SK-N-SH (cell line): ENCODE results near the gene FGD6. TPM values are rescaled to one million over a fixed set of nuclear protein-coding genes. Genes with fewer than 3 reads are reported as not detected.

Experiments used
- CTCF ChIA-PET: fragments of 300-600, 350-600 bp; formaldehyde crosslinking; extraction: SDS; loops from one replicate; lab custom pipeline; 2021; lab: Yijun Ruan, JAX
- POLR2A ChIA-PET: fragments of 350-600 bp; sonication (Branson Sonifier 250); formaldehyde crosslinking; extraction: SDS; loops from one replicate; lab custom pipeline; 2020; ENCODE audit warnings: antibody characterized with exemption, inconsistent platforms; lab: Yijun Ruan, JAX
- DNase-seq: peaks from one replicate; pipeline ENCODE4 v3.0.0; 2012
- H2AFZ ChIP-seq: fragments of 200-600 bp; sonication (generic); 2 replicates; pipeline ENCODE4 v1.8.1; 2016; ENCODE audit warnings: antibody characterized with exemption, mild to moderate bottlenecking, low read depth
- H3F3A ChIP-seq: fragments of 200-600 bp; sonication (generic); replicated peaks from 2 replicates; pipeline ENCODE3; 2016; ENCODE audit warnings: antibody characterized with exemption, mild to moderate bottlenecking; ENCODE audit not compliant: insufficient read depth
- H3K27ac ChIP-seq, 2 experiments: fragments of 200-500 bp in 1 of 2; fragments of 200-600 bp in 1 of 2; sonication (Bioruptor generic) in 1 of 2; sonication (generic), shearing (Covaris generic) in 1 of 2; 2 replicates each; pipeline versions ENCODE4 v1.5.1 to v1.6.1; 2014 to 2016; ENCODE audit warnings: low read depth in 2 of 2, inconsistent platforms in 1 of 2, low read length in 1 of 2, mild to moderate bottlenecking in 1 of 2, mixed read lengths in 1 of 2
- H3K27me3 ChIP-seq: fragments of 200-600 bp; sonication (generic), shearing (Covaris generic); 2 replicates; pipeline ENCODE4 v1.6.1; 2016; ENCODE audit warnings: mixed run types; ENCODE audit not compliant: insufficient read depth
- H3K36me3 ChIP-seq, 2 experiments: fragments of 200-500 bp in 1 of 2; fragments of 200-600 bp in 1 of 2; sonication (Bioruptor generic) in 1 of 2; sonication (generic) in 1 of 2; replicated peaks in 1 of 2; 2 replicates each; pipeline versions ENCODE3 to v1.5.1; 2014 to 2016; ENCODE audit warnings: low read length in 1 of 2, mild to moderate bottlenecking in 1 of 2; ENCODE audit not compliant: insufficient read depth in 2 of 2, control insufficient read depth in 1 of 2
- H3K4me1 ChIP-seq, 2 experiments: fragments of 200-500 bp in 1 of 2; fragments of 200-600 bp in 1 of 2; sonication (Bioruptor generic) in 1 of 2; sonication (generic), shearing (Covaris generic) in 1 of 2; 2 replicates each; pipeline versions ENCODE4 v1.5.1 to v1.6.1; 2014 to 2016; ENCODE audit warnings: low read depth in 1 of 2, low read length in 1 of 2, mixed run types in 1 of 2; ENCODE audit not compliant: insufficient read depth in 2 of 2, control insufficient read depth in 1 of 2
- H3K4me2 ChIP-seq: fragments of 200-600 bp; sonication (generic), shearing (Covaris generic); 2 replicates; pipeline ENCODE4 v1.6.1; 2017; ENCODE audit warnings: mixed run types
- H3K4me3 ChIP-seq, 2 experiments: fragments of 200-500 bp in 1 of 2; fragments of 200-600 bp in 1 of 2; sonication (Bioruptor generic) in 1 of 2; sonication (generic), shearing (Covaris generic) in 1 of 2; 2 replicates each; pipeline versions ENCODE4 v1.5.1 to v1.8.1; 2014 to 2016; ENCODE audit warnings: low read depth in 2 of 2, inconsistent platforms in 1 of 2, low read length in 1 of 2, mild to moderate bottlenecking in 1 of 2, mixed read lengths in 1 of 2, moderate library complexity in 1 of 2
- H3K79me2 ChIP-seq: fragments of 200-600 bp; sonication (generic); 2 replicates; pipeline ENCODE4 v1.8.1; 2017; ENCODE audit warnings: mild to moderate bottlenecking; ENCODE audit not compliant: insufficient read depth
- H3K9ac ChIP-seq: fragments of 200-600 bp; sonication (generic); 2 replicates; pipeline ENCODE4 v1.6.1; 2017; ENCODE audit warnings: mixed run types
- H3K9me2 ChIP-seq: fragments of 200-600 bp; sonication (generic); 2 replicates; pipeline ENCODE4 v1.6.1; 2017; ENCODE audit warnings: mixed run types
- H3K9me3 ChIP-seq: fragments of 200-600 bp; sonication (generic); 2 replicates; pipeline ENCODE4 v1.6.1; 2017; ENCODE audit warnings: mixed run types, mild to moderate bottlenecking, moderate library complexity
- H4K20me1 ChIP-seq: fragments of 200-600 bp; sonication (generic); 2 replicates; pipeline ENCODE4 v1.6.1; 2017; ENCODE audit warnings: mild to moderate bottlenecking, mixed run types; ENCODE audit not compliant: insufficient read depth
- ELF1 ChIP-seq: IDR thresholded peaks from 2 replicates; pipeline ENCODE4 v1.4.0; 2012
- EP300 ChIP-seq, 2 experiments: IDR thresholded peaks; 2 replicates each; pipeline versions ENCODE4 v1.4.0 to v1.6.1; 2012; ENCODE audit warnings: borderline replicate concordance in 1 of 2, low read depth in 1 of 2, low read length in 1 of 2
- FOSL2 ChIP-seq: IDR thresholded peaks from 2 replicates; pipeline ENCODE4 v1.4.0; 2012; ENCODE audit warnings: low read depth, mild to moderate bottlenecking, moderate library complexity, borderline replicate concordance
- GABPA ChIP-seq: IDR thresholded peaks from 2 replicates; pipeline ENCODE4 v1.4.0; 2012; ENCODE audit warnings: low read depth, mild to moderate bottlenecking
- IRF3 ChIP-seq: fragments of 150-350 bp; IDR thresholded peaks from 2 replicates; pipeline ENCODE4 v1.6.1; 2016; ENCODE audit warnings: mild to moderate bottlenecking, low read depth, low read length
- JUND ChIP-seq: IDR thresholded peaks from 2 replicates; pipeline ENCODE4 v1.4.0; 2012
- MAX ChIP-seq: IDR thresholded peaks from 2 replicates; pipeline ENCODE4 v1.4.0; 2012; ENCODE audit warnings: low read depth
- MEF2A ChIP-seq: IDR thresholded peaks from 2 replicates; pipeline ENCODE4 v1.4.0; 2012; ENCODE audit warnings: low read depth, borderline replicate concordance
- POLR2AphosphoS5 ChIP-seq: IDR thresholded peaks from 2 replicates; pipeline ENCODE4 v1.6.1; 2012; ENCODE audit warnings: low read depth, low read length
- RFX5 ChIP-seq: IDR thresholded peaks from 2 replicates; pipeline ENCODE4 v1.6.1; 2012; ENCODE audit warnings: mild to moderate bottlenecking, improper control_type of control experiment, low read length
- RXRA ChIP-seq: IDR thresholded peaks from 2 replicates; pipeline ENCODE4 v1.4.0; 2012; ENCODE audit warnings: low read depth, mild to moderate bottlenecking, borderline replicate concordance
- SIN3A ChIP-seq: IDR thresholded peaks from 2 replicates; pipeline ENCODE4 v1.6.1; 2012; ENCODE audit warnings: low read depth, mild to moderate bottlenecking, low read length, moderate library complexity, borderline replicate concordance
- SMC3 ChIP-seq: IDR thresholded peaks from 2 replicates; pipeline ENCODE4 v1.6.1; 2012; ENCODE audit warnings: low read depth, low read length, improper control_type of control experiment
- TEAD4 ChIP-seq: IDR thresholded peaks from 2 replicates; pipeline ENCODE4 v1.4.0; 2012; ENCODE audit warnings: mild to moderate bottlenecking, borderline replicate concordance; ENCODE audit not compliant: insufficient read depth
- YY1 ChIP-seq: IDR thresholded peaks from 2 replicates; pipeline ENCODE4 v1.4.0; 2012; ENCODE audit warnings: low read depth, mild to moderate bottlenecking
- WGBS: methylation state at CpG from one replicate; pipeline ENCODE4 v1.1.6; 2017; ENCODE audit warnings: low lambda C conversion rate; 5-methylcytosine and 5-hydroxymethylcytosine counted together
- polyA plus RNA-seq, 3 experiments: library from polyadenylated mRNA; depleted of rRNA; stranded (reverse); fragments of >200 nt; gene quantifications; 2 replicates each; pipeline ENCODE4 v1.2.3, GENCODE V29; 2012
- TF ChIP-seq, protein P1 (sequence below): fragments of 150-350 bp; IDR thresholded peaks from 2 replicates; pipeline ENCODE4 v1.6.1; 2017; ENCODE audit warnings: antibody characterized with exemption, low read length, low read depth, borderline replicate concordance
- TF ChIP-seq, protein P2 (sequence below): fragments of 200-600 bp; sonication (generic); IDR thresholded peaks from 2 replicates; pipeline ENCODE4 v1.6.1; 2017; ENCODE audit warnings: antibody characterized with exemption, mild to moderate bottlenecking, moderate library complexity
- TF ChIP-seq, protein P3 (sequence below): IDR thresholded peaks from 2 replicates; pipeline ENCODE4 v1.6.1; 2012; ENCODE audit warnings: mild to moderate bottlenecking, low read depth, low read length, moderate library complexity
- TF ChIP-seq, protein P4 (sequence below): IDR thresholded peaks from 2 replicates; pipeline ENCODE4; 2012

The FGD6 gene
- polyA plus RNA-seq, 1 of the 3 experiments (the other 2 are of a cell fraction) = 2.8 TPM

DNA sequence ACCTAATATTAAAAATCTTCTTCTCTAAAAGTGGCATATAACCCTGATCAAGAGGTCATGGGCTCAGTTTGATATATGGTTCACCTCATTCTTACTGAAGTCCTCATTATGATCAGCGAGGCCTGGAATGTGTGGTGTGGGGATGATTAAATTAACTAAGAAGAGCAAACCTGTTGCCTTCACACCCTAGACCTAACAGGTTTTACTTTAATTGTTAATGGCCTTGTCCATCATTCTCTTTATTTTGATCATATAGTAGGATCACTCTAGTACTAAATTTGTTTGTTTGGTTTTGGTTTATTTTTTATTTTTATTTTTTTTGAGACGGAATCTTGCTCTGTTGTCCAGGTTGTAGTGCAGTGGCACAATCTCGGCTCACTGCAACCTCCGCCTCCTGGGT, 43.8 kb upstream of the FGD6 start:
- no peak overlapping the region for H3K9ac ChIP-seq
- ChIA-PET CTCF (no interaction called here), POLR2A (no interaction called here)
- no peaks in the 10 kb centered on the region for H3K27me3 ChIP-seq
- H3F3A ChIP-seq = peaks cover 7% of the 10 kb centered on the region
- no peak overlapping the region for H3K27ac ChIP-seq
- no peak for DNase-seq
- peaks cover 12% of the 10 kb centered on the region; the same call in 1 of the 2 replicates for H3K79me2 ChIP-seq
- no peaks in the 10 kb centered on the region for H4K20me1 ChIP-seq
- TF ChIP-seq YY1 = no peak
- TF ChIP-seq MEF2A = no peak
- TF ChIP-seq TEAD4 = no peak
- TF ChIP-seq, protein P1, sequence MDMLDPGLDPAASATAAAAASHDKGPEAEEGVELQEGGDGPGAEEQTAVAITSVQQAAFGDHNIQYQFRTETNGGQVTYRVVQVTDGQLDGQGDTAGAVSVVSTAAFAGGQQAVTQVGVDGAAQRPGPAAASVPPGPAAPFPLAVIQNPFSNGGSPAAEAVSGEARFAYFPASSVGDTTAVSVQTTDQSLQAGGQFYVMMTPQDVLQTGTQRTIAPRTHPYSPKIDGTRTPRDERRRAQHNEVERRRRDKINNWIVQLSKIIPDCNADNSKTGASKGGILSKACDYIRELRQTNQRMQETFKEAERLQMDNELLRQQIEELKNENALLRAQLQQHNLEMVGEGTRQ = no peak
- TF ChIP-seq RXRA = no peak
- TF ChIP-seq SIN3A = no peak
- no peak for TF ChIP-seq MAX
- TF ChIP-seq, protein P2, sequence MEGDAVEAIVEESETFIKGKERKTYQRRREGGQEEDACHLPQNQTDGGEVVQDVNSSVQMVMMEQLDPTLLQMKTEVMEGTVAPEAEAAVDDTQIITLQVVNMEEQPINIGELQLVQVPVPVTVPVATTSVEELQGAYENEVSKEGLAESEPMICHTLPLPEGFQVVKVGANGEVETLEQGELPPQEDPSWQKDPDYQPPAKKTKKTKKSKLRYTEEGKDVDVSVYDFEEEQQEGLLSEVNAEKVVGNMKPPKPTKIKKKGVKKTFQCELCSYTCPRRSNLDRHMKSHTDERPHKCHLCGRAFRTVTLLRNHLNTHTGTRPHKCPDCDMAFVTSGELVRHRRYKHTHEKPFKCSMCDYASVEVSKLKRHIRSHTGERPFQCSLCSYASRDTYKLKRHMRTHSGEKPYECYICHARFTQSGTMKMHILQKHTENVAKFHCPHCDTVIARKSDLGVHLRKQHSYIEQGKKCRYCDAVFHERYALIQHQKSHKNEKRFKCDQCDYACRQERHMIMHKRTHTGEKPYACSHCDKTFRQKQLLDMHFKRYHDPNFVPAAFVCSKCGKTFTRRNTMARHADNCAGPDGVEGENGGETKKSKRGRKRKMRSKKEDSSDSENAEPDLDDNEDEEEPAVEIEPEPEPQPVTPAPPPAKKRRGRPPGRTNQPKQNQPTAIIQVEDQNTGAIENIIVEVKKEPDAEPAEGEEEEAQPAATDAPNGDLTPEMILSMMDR = no peak
- no peak for TF ChIP-seq EP300 (IDR thresholded peaks at IDR 0.05; ENCODE audit: borderline replicate concordance in 1 of 2, low read depth in 1 of 2, low read length in 1 of 2)
- no peak for TF ChIP-seq ELF1
- no peak for TF ChIP-seq JUND
- TF ChIP-seq FOSL2 = no peak
- no peak for TF ChIP-seq IRF3
- no peak for TF ChIP-seq GABPA
- TF ChIP-seq SMC3 = no peak
- TF ChIP-seq, protein P3, sequence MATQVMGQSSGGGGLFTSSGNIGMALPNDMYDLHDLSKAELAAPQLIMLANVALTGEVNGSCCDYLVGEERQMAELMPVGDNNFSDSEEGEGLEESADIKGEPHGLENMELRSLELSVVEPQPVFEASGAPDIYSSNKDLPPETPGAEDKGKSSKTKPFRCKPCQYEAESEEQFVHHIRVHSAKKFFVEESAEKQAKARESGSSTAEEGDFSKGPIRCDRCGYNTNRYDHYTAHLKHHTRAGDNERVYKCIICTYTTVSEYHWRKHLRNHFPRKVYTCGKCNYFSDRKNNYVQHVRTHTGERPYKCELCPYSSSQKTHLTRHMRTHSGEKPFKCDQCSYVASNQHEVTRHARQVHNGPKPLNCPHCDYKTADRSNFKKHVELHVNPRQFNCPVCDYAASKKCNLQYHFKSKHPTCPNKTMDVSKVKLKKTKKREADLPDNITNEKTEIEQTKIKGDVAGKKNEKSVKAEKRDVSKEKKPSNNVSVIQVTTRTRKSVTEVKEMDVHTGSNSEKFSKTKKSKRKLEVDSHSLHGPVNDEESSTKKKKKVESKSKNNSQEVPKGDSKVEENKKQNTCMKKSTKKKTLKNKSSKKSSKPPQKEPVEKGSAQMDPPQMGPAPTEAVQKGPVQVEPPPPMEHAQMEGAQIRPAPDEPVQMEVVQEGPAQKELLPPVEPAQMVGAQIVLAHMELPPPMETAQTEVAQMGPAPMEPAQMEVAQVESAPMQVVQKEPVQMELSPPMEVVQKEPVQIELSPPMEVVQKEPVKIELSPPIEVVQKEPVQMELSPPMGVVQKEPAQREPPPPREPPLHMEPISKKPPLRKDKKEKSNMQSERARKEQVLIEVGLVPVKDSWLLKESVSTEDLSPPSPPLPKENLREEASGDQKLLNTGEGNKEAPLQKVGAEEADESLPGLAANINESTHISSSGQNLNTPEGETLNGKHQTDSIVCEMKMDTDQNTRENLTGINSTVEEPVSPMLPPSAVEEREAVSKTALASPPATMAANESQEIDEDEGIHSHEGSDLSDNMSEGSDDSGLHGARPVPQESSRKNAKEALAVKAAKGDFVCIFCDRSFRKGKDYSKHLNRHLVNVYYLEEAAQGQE = no peak
- TF ChIP-seq POLR2AphosphoS5 = no peak
- TF ChIP-seq RFX5 = no peak
- TF ChIP-seq, protein P4, sequence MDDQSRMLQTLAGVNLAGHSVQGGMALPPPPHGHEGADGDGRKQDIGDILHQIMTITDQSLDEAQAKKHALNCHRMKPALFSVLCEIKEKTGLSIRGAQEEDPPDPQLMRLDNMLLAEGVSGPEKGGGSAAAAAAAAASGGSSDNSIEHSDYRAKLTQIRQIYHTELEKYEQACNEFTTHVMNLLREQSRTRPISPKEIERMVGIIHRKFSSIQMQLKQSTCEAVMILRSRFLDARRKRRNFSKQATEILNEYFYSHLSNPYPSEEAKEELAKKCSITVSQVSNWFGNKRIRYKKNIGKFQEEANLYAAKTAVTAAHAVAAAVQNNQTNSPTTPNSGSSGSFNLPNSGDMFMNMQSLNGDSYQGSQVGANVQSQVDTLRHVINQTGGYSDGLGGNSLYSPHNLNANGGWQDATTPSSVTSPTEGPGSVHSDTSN = no peak
- H3K9me3 ChIP-seq = no peaks in the 10 kb centered on the region
- H2AFZ ChIP-seq = no peak overlapping the region
- H3K4me2 ChIP-seq = no peak overlapping the region
- no peaks in the 10 kb centered on the region for H3K9me2 ChIP-seq
- peaks cover 48 to 55% of the 10 kb centered on the region in 2 experiments for H3K36me3 ChIP-seq
- no peak overlapping the region for H3K4me3 ChIP-seq
- H3K4me1 ChIP-seq = peaks cover 0 to 18% of the 10 kb centered on the region in 2 experiments; a peak in 2 of 4 replicates
- 96% methylated on average over 4 of the region's 4 CpGs for WGBS
